GM10266 (cell line): ENCODE data around the gene MYO10.

ENCODE experiments used
- DNase-seq: peaks from one replicate; pipeline ENCODE4 v3.0.0; 2012; ENCODE audit errors: extremely low spot score
- CTCF ChIP-seq: IDR thresholded peaks from 2 replicates; pipeline ENCODE4 v1.5.1; 2012; ENCODE audit warnings: mild to moderate bottlenecking, low read depth; ENCODE audit not compliant: control insufficient read depth, insufficient read depth; ENCODE audit errors: missing control alignments

MYO10 gene

GRCh38 chr5:16665601-16666000 lies 270.5 kb downstream of the MYO10 start:
- no peak for TF ChIP-seq CTCF
- no peak for DNase-seq

DNA sequence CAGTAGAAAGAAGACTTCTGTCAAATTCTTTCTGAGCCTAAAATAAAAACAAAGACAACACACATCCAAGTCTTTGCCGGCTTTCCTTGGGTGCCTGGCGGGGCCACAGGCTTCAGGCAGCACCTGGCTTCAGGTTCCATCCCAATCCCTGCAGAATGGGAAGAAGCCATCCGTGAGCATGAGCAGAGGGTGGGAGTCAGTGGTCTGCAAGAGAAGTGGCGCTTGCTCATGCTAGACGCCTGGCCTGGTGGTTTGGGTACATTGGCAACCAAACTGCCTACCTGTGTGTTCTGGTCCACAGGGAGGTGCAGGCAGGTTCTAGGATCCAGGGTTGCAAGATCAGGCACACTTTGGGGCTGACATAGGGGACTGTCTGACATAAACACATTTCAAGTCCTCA lies 271.7 kb downstream of the MYO10 start:
- TF ChIP-seq CTCF = no peak
- no peak for DNase-seq

DNA sequence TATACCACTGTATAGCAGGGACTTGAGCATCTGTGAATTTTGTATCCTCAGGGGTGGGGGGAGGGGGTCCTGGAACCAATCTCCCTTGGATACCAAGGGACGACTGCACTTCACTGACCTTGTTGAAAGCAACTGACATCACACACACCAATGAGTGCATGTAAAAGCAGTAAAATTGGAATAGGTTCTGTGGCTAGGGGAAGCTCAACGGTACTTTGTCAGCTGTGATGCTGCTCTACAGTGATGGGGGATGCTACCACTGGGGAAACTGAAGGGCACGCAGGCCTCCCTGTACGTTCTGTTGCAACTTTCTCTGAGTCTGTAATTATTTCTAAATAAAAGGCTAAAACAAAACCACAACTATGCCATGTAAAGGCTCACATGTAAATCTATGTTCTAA lies 272.2 kb downstream of the MYO10 start:
- TF ChIP-seq CTCF = no peak
- no peak for DNase-seq

- no peak for TF ChIP-seq CTCF
- DNase-seq = no peak
These were observed 274.4 kb downstream of the MYO10 start for GRCh38 chr5:16661713-16662112.

DNA sequence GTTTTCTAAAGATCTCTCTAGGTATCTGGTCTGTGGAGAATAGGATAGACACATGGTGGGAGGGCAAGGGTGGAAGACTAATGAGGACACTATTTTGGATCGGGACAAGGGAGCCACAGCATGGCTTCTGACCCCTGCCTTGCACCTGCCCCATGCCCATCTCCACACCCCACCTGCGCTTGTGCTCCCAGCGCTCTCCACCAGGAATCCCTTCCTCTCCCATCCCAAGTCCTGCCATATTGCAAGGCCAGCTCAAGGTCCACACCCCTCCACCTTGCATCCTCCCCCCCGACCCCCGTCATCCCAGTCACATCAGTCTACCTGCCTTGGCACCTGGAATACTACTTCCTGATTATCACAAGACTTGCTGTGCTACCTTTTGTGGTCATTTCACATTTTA lies 275.1 kb downstream of the MYO10 start:
- TF ChIP-seq CTCF = no peak

GRCh38 chr5:16659536-16659935 lies 276.6 kb downstream of the MYO10 start:
- no peak for TF ChIP-seq CTCF
- DNase-seq = no peak

More for the DNA sequence above, 275.1 kb downstream of the MYO10 start:
- no peak for DNase-seq

- DNase-seq = no peak
- TF ChIP-seq CTCF = no peak
These were observed 279.4 kb downstream of the MYO10 start for GRCh38 chr5:16656561-16657191.
